GM23248 (cell line): ENCODE measurements around the gene TNNI3K.

Source experiments
- EZH2 ChIP-seq: fragments of 200-600 bp; sonication (generic); IDR thresholded peaks from 2 replicates; pipeline ENCODE4 v1.6.1; 2018; ENCODE audit warnings: antibody characterized with exemption, mild to moderate bottlenecking; ENCODE audit not compliant: insufficient read depth, poor library complexity, severe bottlenecking
- EZH2phosphoT487 ChIP-seq: fragments of 200-600 bp; sonication (generic); IDR thresholded peaks from 2 replicates; pipeline ENCODE4 v1.6.1; 2018; ENCODE audit warnings: antibody characterized with exemption, moderate library complexity, mild to moderate bottlenecking, low read depth; ENCODE audit not compliant: insufficient read depth

GRCh38 chr1:74485622-74486021, 250.4 kb downstream of the TNNI3K start:
- TF ChIP-seq EZH2 (no peak), EZH2phosphoT487 (no peak)
